IPS-18c (cell line): ENCODE measurements around the gene UBE2G2.

Experiments
- H3K4me3 ChIP-seq: 2 replicates; pipeline ENCODE4 v1.7.0; 2013; ENCODE audit warnings: low read depth, mild to moderate bottlenecking, low read length, moderate library complexity; ENCODE audit not compliant: insufficient read depth
- H3K9me3 ChIP-seq: one replicate; pipeline ENCODE4 v1.6.1; 2013; ENCODE audit warnings: mild to moderate bottlenecking, low read length, moderate library complexity; ENCODE audit not compliant: control insufficient read depth, insufficient read depth

Gene UBE2G2

DNA sequence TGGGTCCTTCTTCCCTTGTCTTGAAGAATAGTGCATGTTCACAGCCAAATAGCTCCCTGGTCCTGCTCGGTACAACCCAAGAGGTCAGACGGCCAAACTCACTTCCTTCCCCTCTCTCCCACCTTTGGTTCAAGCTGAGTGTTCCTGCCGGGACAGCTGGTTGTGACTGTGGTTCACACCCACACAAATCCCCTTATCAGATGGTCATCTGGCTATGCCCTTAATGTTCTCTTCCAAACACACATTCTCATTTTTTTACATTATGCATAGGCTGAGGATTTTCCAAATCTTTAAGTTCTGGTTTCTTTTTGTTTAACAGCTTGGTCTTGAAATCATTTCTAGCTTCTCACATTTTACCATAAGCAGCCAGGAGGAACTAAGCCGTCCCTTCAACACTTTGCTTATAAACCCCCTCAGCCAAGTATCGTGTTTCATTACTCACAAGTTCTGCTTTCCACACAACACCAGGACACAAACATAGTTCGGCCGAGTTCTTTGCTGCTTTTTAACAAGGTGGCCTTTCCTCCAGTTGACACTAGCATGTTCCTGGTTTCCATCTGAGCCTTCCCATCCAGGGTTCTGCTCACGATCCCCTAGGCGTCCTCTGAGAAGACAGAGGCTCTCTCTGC, 70.6 kb downstream of the UBE2G2 start:
- Histone ChIP-seq H3K9me3 (peaks cover 4% of the 10 kb centered on the region), H3K4me3 (no peak overlapping the region)

DNA sequence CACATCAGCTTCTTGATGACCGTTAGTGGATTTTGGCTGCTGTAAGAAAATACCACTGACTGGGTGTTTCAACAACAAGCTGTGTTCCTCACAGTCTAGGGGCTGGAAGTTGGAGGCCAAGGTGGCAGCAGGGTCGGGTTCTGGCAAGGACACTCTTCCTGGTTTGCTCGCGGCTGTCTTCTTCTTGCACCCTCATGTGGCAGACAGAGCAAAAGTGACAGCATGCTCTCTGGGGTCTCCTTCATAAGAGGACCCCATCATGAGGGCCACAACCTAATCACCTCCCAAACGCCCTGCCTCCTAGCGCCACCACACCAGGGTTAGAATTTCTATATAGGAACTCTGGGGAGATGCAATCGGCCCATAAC, 71.6 kb downstream of the UBE2G2 start:
- H3K4me3 ChIP-seq, result no peak overlapping the region

DNA sequence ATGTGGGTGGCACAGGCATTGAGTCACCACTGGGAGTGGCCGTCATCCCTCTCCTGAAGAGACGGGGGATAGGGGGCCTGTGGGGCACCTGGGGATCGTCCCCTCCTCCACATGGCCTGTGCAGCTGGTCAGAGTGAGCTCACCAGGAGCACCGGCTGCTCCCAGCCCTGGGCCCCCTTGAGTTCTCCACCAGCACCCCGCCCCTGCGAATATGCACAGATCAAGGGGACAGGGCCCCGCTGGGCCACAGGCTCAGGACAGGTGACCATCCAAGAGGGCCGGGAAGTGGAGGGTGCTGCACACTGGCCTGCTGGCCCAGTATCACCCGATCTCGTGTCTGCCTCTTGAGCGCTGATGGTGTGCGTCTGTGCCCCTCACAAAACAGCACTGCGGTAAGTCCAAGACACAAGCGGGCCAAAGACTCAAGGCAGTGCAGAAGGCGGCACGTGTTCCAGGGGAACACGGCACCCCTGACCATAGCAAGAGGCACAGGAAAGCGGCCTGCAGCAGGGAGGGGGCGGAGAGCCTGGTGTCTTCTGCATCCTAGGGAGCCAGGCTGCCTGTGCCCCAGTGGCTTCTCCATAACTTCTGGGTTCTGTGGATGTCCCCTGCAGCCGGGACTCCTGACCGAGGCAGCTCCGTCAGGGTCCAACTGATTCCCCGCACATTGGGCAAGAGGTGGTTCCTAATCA, 72.1 kb downstream of the UBE2G2 start:
- H3K4me3 ChIP-seq, result no peak overlapping the region

More for the DNA sequence above, 71.6 kb downstream of the UBE2G2 start:
- H3K9me3 ChIP-seq, result peaks cover 6% of the 10 kb centered on the region

GRCh38 chr21:44728716-44729115, 72.9 kb downstream of the UBE2G2 start:
- H3K9me3 ChIP-seq, result peaks cover 6% of the 10 kb centered on the region
- no peak overlapping the region for H3K4me3 ChIP-seq

More for the DNA sequence above, 72.1 kb downstream of the UBE2G2 start:
- H3K9me3 ChIP-seq, result peaks cover 6% of the 10 kb centered on the region

- peaks cover 6% of the 10 kb centered on the region for H3K9me3 ChIP-seq
- no peak overlapping the region for H3K4me3 ChIP-seq
Measured at GRCh38 chr21:44727757-44728156, 73.9 kb downstream of the UBE2G2 start.

DNA sequence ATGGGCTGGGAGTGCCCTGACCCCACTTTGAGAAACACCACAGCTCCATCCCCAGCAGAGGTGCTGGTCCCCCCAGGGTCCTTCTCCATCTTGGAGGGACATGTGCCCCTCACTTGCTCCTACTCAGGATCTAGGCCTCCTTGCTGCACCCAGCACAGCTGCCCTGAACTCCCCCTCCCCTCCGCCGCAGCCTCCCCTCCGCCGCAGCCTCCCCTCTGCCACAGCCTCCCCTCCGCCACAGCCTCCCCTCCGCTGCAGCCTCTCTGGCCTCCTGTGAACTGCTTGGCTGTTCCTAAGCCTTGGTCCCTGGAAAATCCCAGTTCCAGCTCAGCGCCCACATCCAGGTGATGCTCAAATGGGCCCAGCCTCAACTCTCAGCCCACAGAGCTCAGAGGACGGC, 74.3 kb downstream of the UBE2G2 start:
- Histone ChIP-seq H3K9me3 (peaks cover 6% of the 10 kb centered on the region), H3K4me3 (no peak overlapping the region)

DNA sequence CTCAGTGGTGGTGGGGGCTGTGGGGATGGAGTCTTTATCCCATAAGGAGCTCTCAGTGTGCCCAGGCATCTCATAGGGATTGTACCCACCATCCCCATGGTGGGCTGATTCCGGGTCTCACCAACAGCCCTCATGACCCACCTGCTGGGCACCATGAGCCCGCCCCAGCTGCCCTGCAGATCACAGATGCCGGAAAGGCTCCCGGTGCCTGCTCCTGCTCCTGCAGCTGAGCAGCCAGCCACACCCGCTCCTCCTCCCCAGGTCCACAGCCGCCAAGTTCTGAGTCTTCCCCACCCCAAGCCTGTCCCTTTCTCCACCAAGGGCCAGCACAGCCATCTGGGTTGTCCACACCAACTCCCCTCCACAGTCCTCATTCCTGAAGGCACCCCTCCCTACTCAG, 74.8 kb downstream of the UBE2G2 start:
- peaks cover 6% of the 10 kb centered on the region for H3K9me3 ChIP-seq
- H3K4me3 ChIP-seq, result no peak overlapping the region

GRCh38 chr21:44724926-44725325, 76.7 kb downstream of the UBE2G2 start:
- peaks cover 2% of the 10 kb centered on the region for H3K9me3 ChIP-seq
- no peak overlapping the region for H3K4me3 ChIP-seq

DNA sequence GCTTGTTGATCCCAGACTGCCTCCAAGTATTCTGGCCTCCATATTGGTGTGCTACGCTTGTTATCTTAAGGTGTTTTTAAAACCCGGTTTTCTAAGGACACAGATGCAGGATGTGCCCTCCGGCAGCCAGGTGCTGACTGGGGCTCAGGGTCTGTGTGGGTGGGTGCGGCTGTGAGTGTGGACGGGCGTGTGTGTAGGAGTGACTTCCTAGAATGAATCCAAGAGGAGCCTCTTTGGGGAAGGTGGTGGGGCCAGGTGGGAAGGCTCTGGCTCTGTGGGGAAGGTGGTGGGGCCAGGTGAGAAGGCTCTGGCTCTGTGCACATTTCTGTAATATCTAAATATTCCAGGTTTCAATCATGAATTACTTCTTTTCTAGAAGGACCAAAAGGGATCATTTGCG, 77.4 kb downstream of the UBE2G2 start:
- Histone ChIP-seq H3K9me3 (peaks cover 2% of the 10 kb centered on the region), H3K4me3 (no peak overlapping the region)

GRCh38 chr21:44723177-44724131, 78.2 kb downstream of the UBE2G2 start:
- Histone ChIP-seq H3K9me3 (peaks cover 2% of the 10 kb centered on the region), H3K4me3 (no peak overlapping the region)

GRCh38 chr21:44722731-44723130, 78.9 kb downstream of the UBE2G2 start:
- no peak overlapping the region for H3K4me3 ChIP-seq
- H3K9me3 ChIP-seq, result peaks cover 2% of the 10 kb centered on the region

- Histone ChIP-seq H3K9me3 (no peaks in the 10 kb centered on the region), H3K4me3 (no peak overlapping the region)
Measured at GRCh38 chr21:44720170-44720569, 81.5 kb downstream of the UBE2G2 start.
